ENCODE data around the gene PIP5K1B. TPM values are rescaled to one million over a fixed set of nuclear protein-coding genes. Genes with fewer than 3 reads are reported as not detected.

The PIP5K1B gene
- total RNA-seq, 1 experiment from 2014 or later: not detected

- Histone ChIP-seq H3K27me3 (ENCODE audit: low read length) (peaks cover 38% of the 10 kb centered on the region), H3K36me3 (ENCODE audit: low read depth, low read length) (no peaks in the 10 kb centered on the region), H2AFZ (ENCODE audit: low read length) (no peak overlapping the region), H4K20me1 (ENCODE audit: low read length) (no peaks in the 10 kb centered on the region), H3F3A (ENCODE audit: low read length, unreplicated experiment) (no peaks in the 10 kb centered on the region), H3K9ac (ENCODE audit: low read length) (no peak overlapping the region), H3K4me1 (ENCODE audit: insufficient read depth, low read length) (no peaks in the 10 kb centered on the region), H3K9me3 (ENCODE audit: low read length) (no peaks in the 10 kb centered on the region), H3K9me2 (replicated peaks; ENCODE audit: low read length) (no peaks in the 10 kb centered on the region), H3K27ac (ENCODE audit: low read length) (no peak overlapping the region), H3K4me2 (ENCODE audit: low read length) (no peak overlapping the region), H3K79me2 (ENCODE audit: low read length) (no peaks in the 10 kb centered on the region), H3K4me3 (ENCODE audit: low read length) (no peak overlapping the region)
- ChIA-PET CTCF (no interaction called here), POLR2A (ENCODE audit: unreplicated experiment) (no interaction called here)
- intact Hi-C loops (cut with micrococcal nuclease): no loop called here
- no peak for TF ChIP-seq EZH2 (IDR thresholded peaks at IDR 0.05; ENCODE audit: low read length, unreplicated experiment)
- BruUV-seq (replicated peaks): no TSS peak
- DNase-seq (no peak), ATAC-seq (no peak)
These were observed 130.0 kb downstream of the PIP5K1B start for GRCh38 chr9:68834931-68835520.

- H3K4me2 ChIP-seq (ENCODE audit: low read length): no peak overlapping the region
- no peaks in the 10 kb centered on the region for H3K9me2 ChIP-seq (replicated peaks; ENCODE audit: low read length)
- no peak for TF ChIP-seq EZH2phosphoT487 (IDR thresholded peaks at IDR 0.05; ENCODE audit: borderline replicate concordance, low read length)
- TF ChIP-seq EZH2 (IDR thresholded peaks at IDR 0.05; ENCODE audit: low read length, unreplicated experiment): no peak
- TF ChIP-seq CTCF (conservative IDR thresholded peaks at IDR 0.05; ENCODE audit: low read depth, low read length): no peak
- no peaks in the 10 kb centered on the region for H4K20me1 ChIP-seq (ENCODE audit: low read length)
- no peaks in the 10 kb centered on the region for H3K36me3 ChIP-seq (ENCODE audit: low read depth, low read length)
- ChIA-PET POLR2A (ENCODE audit: unreplicated experiment) (no interaction called here), CTCF (no interaction called here)
- H3K9ac ChIP-seq (ENCODE audit: low read length): no peak overlapping the region
- no TSS peak for BruUV-seq (replicated peaks)
- no peak overlapping the region for H3K4me3 ChIP-seq (ENCODE audit: low read length)
- H3F3A ChIP-seq (ENCODE audit: low read length, unreplicated experiment): no peaks in the 10 kb centered on the region
- no peak overlapping the region for H3K27ac ChIP-seq (ENCODE audit: low read length)
- no peak overlapping the region for H2AFZ ChIP-seq (ENCODE audit: low read length)
- no peaks in the 10 kb centered on the region for H3K4me1 ChIP-seq (ENCODE audit: insufficient read depth, low read length)
- peaks cover 42% of the 10 kb centered on the region for H3K27me3 ChIP-seq (ENCODE audit: low read length)
- no peaks in the 10 kb centered on the region for H3K79me2 ChIP-seq (ENCODE audit: low read length)
- intact Hi-C loops (cut with micrococcal nuclease): no loop called here
- no peak for ATAC-seq
- H3K9me3 ChIP-seq (ENCODE audit: low read length): no peaks in the 10 kb centered on the region
- DNase-seq: no peak
These were observed 131.7 kb downstream of the PIP5K1B start for GRCh38 chr9:68836788-68837187.

- Histone ChIP-seq H4K20me1 (ENCODE audit: low read length) (no peaks in the 10 kb centered on the region), H2AFZ (ENCODE audit: low read length) (no peak overlapping the region), H3K9ac (ENCODE audit: low read length) (no peak overlapping the region), H3K79me2 (ENCODE audit: low read length) (no peaks in the 10 kb centered on the region), H3K27ac (ENCODE audit: low read length) (no peak overlapping the region), H3K4me3 (ENCODE audit: low read length) (no peak overlapping the region), H3K36me3 (ENCODE audit: low read depth, low read length) (no peaks in the 10 kb centered on the region), H3K9me3 (ENCODE audit: low read length) (no peaks in the 10 kb centered on the region), H3K9me2 (replicated peaks; ENCODE audit: low read length) (no peaks in the 10 kb centered on the region), H3F3A (ENCODE audit: low read length, unreplicated experiment) (no peaks in the 10 kb centered on the region), H3K4me1 (ENCODE audit: insufficient read depth, low read length) (no peaks in the 10 kb centered on the region), H3K27me3 (ENCODE audit: low read length) (peaks cover 42% of the 10 kb centered on the region), H3K4me2 (ENCODE audit: low read length) (no peak overlapping the region)
- CTCF ChIA-PET: no interaction called here
- POLR2A ChIA-PET (ENCODE audit: unreplicated experiment): no interaction called here
- no TSS peak for BruUV-seq (replicated peaks)
- ATAC-seq (no peak), DNase-seq (no peak)
- TF ChIP-seq CTCF (conservative IDR thresholded peaks at IDR 0.05; ENCODE audit: low read depth, low read length) (no peak), EZH2 (IDR thresholded peaks at IDR 0.05; ENCODE audit: low read length, unreplicated experiment) (no peak), EZH2phosphoT487 (IDR thresholded peaks at IDR 0.05; ENCODE audit: borderline replicate concordance, low read length) (no peak)
- intact Hi-C loops (cut with micrococcal nuclease): no loop called here
These were observed 133.2 kb downstream of the PIP5K1B start for GRCh38 chr9:68838245-68838644.

All from PC-3 (cell line).